Nephron progenitor cell (in vitro differentiated cells): ENCODE data around the gene PSORS1C2.

Experiments
- DNase-seq: peaks from one replicate; pipeline ENCODE4 v3.0.0; 2021
- H3K27ac Mint-ChIP-seq: 2 replicates; pipeline ENCODE4 v1.8.0; 2021; ENCODE audit warnings: mild to moderate bottlenecking, moderate library complexity, mixed read lengths
- H3K27me3 Mint-ChIP-seq: 2 replicates; pipeline ENCODE4 v1.8.0; 2021; ENCODE audit warnings: mild to moderate bottlenecking, low read depth, mixed read lengths; ENCODE audit not compliant: poor library complexity
- H3K36me3 Mint-ChIP-seq: 2 replicates; pipeline ENCODE4 v1.8.0; 2021; ENCODE audit warnings: low read depth, mixed read lengths
- H3K4me1 Mint-ChIP-seq: 2 replicates; pipeline ENCODE4 v1.8.0; 2021; ENCODE audit warnings: mixed read lengths
- H3K4me3 Mint-ChIP-seq: 2 replicates; pipeline ENCODE4 v1.8.0; 2021; ENCODE audit warnings: mild to moderate bottlenecking, moderate library complexity, mixed read lengths
- H3K9me3 Mint-ChIP-seq: 2 replicates; pipeline ENCODE4 v1.8.0; 2021; ENCODE audit warnings: mild to moderate bottlenecking, moderate library complexity, mixed read lengths
- TF ChIP-seq, protein P1 (sequence below): fragments of 200-600 bp; sonication (generic); IDR thresholded peaks from 2 replicates; pipeline ENCODE4 v1.5.0; 2021; ENCODE audit warnings: antibody characterized with exemption

The PSORS1C2 gene

DNA sequence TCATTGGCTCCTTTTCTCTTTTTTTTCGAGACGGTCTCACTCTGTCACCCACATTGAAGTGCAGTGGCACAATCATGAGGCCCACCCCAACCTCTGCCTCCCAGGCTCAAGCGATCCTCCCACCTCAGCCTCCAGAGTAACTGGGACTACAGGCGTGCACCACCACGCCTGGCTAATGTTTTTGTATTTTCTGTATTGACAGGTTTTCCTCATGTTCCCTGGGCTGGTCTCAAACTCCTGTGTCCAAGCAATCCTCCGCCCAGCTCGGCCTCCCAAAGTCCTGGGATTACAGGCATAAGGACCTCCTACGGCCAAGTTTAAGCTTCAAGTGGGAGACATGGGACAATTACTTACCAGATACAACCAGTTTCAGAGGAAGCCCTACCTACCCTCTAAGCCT is 41.0 kb upstream of the PSORS1C2 start:
- no peaks in the 10 kb centered on the region for H3K36me3 Mint-ChIP-seq
- H3K4me3 Mint-ChIP-seq, result no peak overlapping the region
- no peak for DNase-seq
- TF ChIP-seq, protein P1, sequence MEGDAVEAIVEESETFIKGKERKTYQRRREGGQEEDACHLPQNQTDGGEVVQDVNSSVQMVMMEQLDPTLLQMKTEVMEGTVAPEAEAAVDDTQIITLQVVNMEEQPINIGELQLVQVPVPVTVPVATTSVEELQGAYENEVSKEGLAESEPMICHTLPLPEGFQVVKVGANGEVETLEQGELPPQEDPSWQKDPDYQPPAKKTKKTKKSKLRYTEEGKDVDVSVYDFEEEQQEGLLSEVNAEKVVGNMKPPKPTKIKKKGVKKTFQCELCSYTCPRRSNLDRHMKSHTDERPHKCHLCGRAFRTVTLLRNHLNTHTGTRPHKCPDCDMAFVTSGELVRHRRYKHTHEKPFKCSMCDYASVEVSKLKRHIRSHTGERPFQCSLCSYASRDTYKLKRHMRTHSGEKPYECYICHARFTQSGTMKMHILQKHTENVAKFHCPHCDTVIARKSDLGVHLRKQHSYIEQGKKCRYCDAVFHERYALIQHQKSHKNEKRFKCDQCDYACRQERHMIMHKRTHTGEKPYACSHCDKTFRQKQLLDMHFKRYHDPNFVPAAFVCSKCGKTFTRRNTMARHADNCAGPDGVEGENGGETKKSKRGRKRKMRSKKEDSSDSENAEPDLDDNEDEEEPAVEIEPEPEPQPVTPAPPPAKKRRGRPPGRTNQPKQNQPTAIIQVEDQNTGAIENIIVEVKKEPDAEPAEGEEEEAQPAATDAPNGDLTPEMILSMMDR, result no peak
- H3K9me3 Mint-ChIP-seq, result no peaks in the 10 kb centered on the region
- H3K4me1 Mint-ChIP-seq, result peaks cover 15% of the 10 kb centered on the region
- peaks cover 5% of the 10 kb centered on the region for H3K27me3 Mint-ChIP-seq
- no peak overlapping the region for H3K27ac Mint-ChIP-seq

DNA sequence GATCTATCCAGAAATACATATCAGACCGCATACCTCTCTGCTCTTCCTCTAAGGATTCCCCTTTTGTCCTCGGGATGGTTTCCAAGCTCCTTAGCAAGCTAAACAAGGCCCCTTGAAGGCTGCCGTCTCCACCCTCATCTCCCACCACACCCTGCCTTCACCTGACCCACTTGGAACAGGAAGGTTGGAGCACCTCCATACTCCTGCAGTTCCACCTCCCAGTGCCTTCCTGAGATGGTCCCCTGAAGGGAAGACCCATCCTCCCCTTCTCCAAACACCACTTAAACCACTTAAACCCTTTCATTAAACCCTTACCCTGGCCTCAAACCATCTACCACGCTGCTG is 40.1 kb upstream of the PSORS1C2 start:
- no peak for DNase-seq
- Mint-ChIP-seq H3K27me3 (peaks cover 13% of the 10 kb centered on the region), H3K36me3 (no peaks in the 10 kb centered on the region), H3K9me3 (no peaks in the 10 kb centered on the region), H3K27ac (no peak overlapping the region), H3K4me3 (no peak overlapping the region), H3K4me1 (peaks cover 14% of the 10 kb centered on the region)
- TF ChIP-seq, protein P1, result no peak

DNA sequence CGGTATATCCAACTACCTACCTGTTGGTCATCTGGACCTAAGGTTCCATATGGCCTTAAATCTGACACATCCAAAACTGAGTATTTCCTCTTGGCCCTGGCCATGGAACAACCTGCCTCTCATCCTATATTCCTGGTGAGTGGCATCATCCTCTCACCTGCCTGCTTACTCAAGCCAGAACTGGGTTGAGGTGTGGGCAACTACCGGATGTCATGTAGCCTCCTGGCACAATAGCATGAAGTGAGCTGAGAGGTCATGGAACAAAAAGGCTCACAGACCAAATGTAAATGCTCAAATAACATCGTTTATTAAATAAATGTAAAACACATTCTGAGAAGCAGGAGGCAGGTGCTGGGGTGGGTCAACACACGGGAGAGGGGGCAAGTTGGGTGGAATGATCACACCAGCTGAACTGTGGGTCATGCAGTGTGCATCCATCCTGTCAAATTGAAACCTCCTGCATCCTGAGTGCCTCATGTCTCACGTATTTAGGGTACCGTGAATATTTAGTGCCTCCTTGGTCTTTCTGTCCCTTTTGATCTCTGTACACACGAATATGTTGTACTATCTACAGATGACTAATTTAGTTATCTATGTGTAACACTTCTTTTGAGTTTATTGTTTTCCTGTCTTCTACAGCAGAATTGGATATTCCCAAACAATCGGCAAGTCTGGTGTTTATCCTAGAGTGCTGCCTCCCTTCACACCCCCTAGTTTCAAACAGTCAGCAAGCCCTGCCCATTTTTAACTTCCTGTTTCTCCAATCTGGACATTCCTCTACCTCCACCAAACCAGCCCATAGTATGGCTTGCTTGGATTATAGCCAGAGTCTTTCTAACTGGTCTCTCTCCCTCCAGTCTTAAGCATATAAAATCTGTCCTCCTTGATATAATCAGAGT is 39.5 kb upstream of the PSORS1C2 start:
- Mint-ChIP-seq H3K9me3 (no peaks in the 10 kb centered on the region), H3K27me3 (peaks cover 12% of the 10 kb centered on the region), H3K4me1 (peaks cover 11% of the 10 kb centered on the region), H3K27ac (no peak overlapping the region), H3K36me3 (no peaks in the 10 kb centered on the region), H3K4me3 (no peak overlapping the region)
- no peak for DNase-seq
- TF ChIP-seq, protein P1, result no peak

DNA sequence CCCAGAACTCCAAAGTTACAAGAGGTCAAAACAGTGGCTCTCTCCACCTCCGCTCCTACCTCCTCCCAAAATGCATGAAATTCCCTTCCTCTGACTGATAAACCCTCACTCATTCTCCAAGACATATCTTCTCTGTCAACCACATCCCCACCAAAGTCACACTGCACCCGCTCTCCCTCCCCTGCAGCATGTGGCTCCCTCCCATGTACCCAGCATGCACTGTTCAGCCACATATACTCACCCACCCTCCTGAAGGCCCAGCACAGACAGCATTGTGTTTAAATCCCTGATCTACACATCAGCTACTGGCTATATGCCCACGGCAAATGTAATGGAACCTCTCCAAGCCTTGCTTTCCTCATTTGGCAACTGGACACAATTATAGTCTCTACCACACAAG is 37.1 kb upstream of the PSORS1C2 start:
- Mint-ChIP-seq H3K4me1 (peaks cover 33% of the 10 kb centered on the region), H3K27me3 (peaks cover 35% of the 10 kb centered on the region), H3K4me3 (no peak overlapping the region), H3K36me3 (no peaks in the 10 kb centered on the region), H3K9me3 (peaks cover 3% of the 10 kb centered on the region), H3K27ac (no peak overlapping the region)
- TF ChIP-seq, protein P1, result no peak
- DNase-seq, result no peak

DNA sequence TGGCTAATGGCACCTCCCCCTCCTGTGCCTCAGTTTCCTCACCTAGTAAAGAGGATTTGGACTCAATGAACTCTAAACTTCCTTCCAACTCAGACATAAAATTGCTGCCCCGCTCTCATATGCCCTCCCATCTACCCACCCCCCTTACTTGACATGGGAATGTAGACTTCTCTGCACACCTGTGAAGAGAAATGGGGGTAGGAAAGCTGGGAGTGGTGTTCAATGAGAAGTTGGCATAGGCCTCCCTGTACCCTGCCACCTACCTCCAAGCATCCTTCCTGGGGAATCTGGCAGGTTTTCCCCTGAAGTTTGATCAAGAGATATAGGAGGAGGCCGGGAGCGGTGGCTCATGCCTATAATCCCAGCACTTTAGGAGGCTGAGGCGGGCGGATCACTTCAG is 35.5 kb upstream of the PSORS1C2 start:
- Mint-ChIP-seq H3K4me1 (peaks cover 33% of the 10 kb centered on the region), H3K27me3 (peaks cover 51% of the 10 kb centered on the region), H3K9me3 (peaks cover 3% of the 10 kb centered on the region), H3K27ac (no peak overlapping the region), H3K36me3 (no peaks in the 10 kb centered on the region), H3K4me3 (no peak overlapping the region)
- no peak for DNase-seq
- TF ChIP-seq, protein P1, result no peak

DNA sequence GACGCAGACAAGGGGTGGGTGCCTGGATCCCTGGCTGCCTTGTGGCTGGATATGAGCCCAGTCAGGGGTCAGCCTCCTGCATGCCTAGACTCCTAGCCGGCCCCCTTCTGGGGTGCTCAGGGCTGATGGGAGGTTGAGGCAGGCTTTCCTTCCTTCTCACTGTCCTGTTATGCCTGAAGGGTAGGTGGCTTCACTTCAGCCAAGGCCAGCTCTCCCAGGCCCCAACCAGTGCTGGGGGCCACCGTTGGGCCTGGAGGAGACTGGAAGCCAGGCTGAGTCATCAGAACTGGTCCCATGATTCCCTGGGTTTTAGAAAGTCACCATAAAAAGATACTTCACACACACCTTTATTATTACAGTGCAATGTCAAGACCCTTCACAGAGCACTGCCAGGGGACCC is 34.5 kb upstream of the PSORS1C2 start:
- Mint-ChIP-seq H3K4me1 (peaks cover 27% of the 10 kb centered on the region), H3K9me3 (peaks cover 3% of the 10 kb centered on the region), H3K27me3 (peaks cover 61% of the 10 kb centered on the region), H3K36me3 (no peaks in the 10 kb centered on the region), H3K27ac (no peak overlapping the region), H3K4me3 (no peak overlapping the region)
- DNase-seq, result no peak
- TF ChIP-seq, protein P1, result no peak
